ENCODE measurements around the gene TPRX1.
"Not testable (repeated sequence)": the region's sequence is repeated elsewhere in the genome, so short reads cannot be mapped to it uniquely, and the experiment has no call there.

The TPRX1 gene

GRCh38 chr19:47796785-47797184 lies 7.6 kb downstream of the TPRX1 start:
- DNase-seq (ENCODE audit: low read depth): no peak
- no peak overlapping the region for H3K4me3 ChIP-seq (ENCODE audit: low read depth, low read length)
- TF ChIP-seq, protein P1, sequence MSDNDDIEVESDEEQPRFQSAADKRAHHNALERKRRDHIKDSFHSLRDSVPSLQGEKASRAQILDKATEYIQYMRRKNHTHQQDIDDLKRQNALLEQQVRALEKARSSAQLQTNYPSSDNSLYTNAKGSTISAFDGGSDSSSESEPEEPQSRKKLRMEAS (IDR thresholded peaks at IDR 0.05; ENCODE audit: low read depth, low read length): no peak
- TF ChIP-seq POLR2A (IDR thresholded peaks at IDR 0.05; ENCODE audit: extremely low read depth, insufficient read length) (no peak), MYC (IDR thresholded peaks at IDR 0.05; ENCODE audit: low read depth, low read length) (no peak), CTCF (IDR thresholded peaks at IDR 0.05; ENCODE audit: low read depth, low read length) (no peak)

DNA sequence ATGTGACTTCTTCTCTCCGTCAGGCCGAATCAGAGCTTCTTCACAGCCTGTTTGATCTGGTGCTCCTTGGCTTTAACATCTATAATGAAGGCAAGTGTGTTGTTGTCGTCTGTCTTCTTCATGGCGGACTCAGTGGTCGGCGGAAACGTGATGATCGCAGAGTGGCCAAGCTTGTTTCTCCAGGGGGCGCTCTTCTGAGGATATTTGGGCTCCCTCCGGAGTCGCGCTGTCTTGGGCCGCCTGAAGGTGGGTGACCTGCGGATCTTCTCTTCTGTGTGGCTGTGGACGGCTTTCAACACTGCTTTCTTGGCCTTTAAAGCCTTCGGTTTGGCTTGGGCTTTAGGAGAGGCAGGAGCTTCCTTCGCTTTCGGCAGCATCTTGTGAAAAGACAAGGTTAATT lies 9.8 kb downstream of the TPRX1 start:
- no peak overlapping the region for H3K4me3 ChIP-seq (ENCODE audit: low read depth, low read length)
- no peak for DNase-seq (ENCODE audit: low read depth)
- TF ChIP-seq MYC (IDR thresholded peaks at IDR 0.05; ENCODE audit: low read depth, low read length) (no peak), CTCF (IDR thresholded peaks at IDR 0.05; ENCODE audit: low read depth, low read length) (peak; percentile 50), POLR2A (IDR thresholded peaks at IDR 0.05; ENCODE audit: extremely low read depth, insufficient read length) (no peak)
- TF ChIP-seq, protein P1 (IDR thresholded peaks at IDR 0.05; ENCODE audit: low read depth, low read length): no peak

DNA sequence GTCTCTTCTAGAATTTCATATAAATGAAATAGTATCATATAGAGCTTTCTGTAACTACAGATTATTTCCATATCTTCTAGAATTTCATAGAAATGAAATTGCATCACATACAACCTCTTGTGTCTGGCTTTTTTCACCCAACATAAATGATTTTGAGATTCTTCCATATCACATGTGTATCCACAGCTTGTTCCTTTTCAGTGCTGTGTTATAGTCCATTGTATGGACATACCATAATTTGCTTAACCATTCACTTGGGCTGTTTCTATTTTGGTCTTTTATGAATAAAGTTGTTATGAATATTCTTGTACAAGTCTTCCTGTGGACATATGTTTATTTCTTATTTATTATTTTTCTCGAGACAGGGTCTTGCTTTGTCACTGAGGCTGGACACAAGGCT lies 11.7 kb downstream of the TPRX1 start:
- no peak for DNase-seq (ENCODE audit: low read depth)
- H3K4me3 ChIP-seq (ENCODE audit: low read depth, low read length): no peak overlapping the region
- TF ChIP-seq CTCF (IDR thresholded peaks at IDR 0.05; ENCODE audit: low read depth, low read length) (no peak), POLR2A (IDR thresholded peaks at IDR 0.05; ENCODE audit: extremely low read depth, insufficient read length) (no peak), MYC (IDR thresholded peaks at IDR 0.05; ENCODE audit: low read depth, low read length) (no peak)
- TF ChIP-seq, protein P1 (IDR thresholded peaks at IDR 0.05; ENCODE audit: low read depth, low read length): no peak

- DNase-seq (ENCODE audit: low read depth): peak; percentile 91
- TF ChIP-seq, protein P1 (IDR thresholded peaks at IDR 0.05; ENCODE audit: low read depth, low read length): no peak
- no peak for TF ChIP-seq MYC (IDR thresholded peaks at IDR 0.05; ENCODE audit: low read depth, low read length)
- peak; percentile 100 for TF ChIP-seq CTCF (IDR thresholded peaks at IDR 0.05; ENCODE audit: low read depth, low read length)
- TF ChIP-seq POLR2A (IDR thresholded peaks at IDR 0.05; ENCODE audit: extremely low read depth, insufficient read length): no peak
- no peak overlapping the region for H3K4me3 ChIP-seq (ENCODE audit: low read depth, low read length)
Measured at GRCh38 chr19:47790398-47790814, 13.9 kb downstream of the TPRX1 start.

- DNase-seq (ENCODE audit: low read depth); H3K4me3 ChIP-seq (ENCODE audit: low read depth, low read length): not testable (repeated sequence)
Measured at GRCh38 chr19:47789811-47790210, 14.5 kb downstream of the TPRX1 start.

DNA sequence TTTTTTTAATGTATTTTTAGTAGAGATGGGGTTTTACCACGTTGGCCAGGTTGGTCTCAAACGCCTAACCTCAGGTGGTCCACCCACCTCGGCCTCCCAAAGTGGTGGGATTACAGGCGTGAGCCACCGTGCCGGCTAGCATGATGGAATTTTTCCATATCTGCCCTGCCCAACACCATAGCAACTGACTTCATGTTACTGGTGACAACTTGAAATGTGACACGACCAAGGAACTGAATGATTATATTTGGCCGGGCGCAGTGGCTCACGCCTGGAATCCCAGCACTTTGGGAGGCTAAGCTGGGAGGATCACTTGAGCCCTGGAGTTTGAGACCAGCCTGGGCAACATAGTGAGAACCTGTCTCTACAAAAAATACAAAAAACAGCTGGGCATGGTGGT lies 17.0 kb downstream of the TPRX1 start:
- not testable (repeated sequence) for DNase-seq (ENCODE audit: low read depth); H3K4me3 ChIP-seq (ENCODE audit: low read depth, low read length)

DNA sequence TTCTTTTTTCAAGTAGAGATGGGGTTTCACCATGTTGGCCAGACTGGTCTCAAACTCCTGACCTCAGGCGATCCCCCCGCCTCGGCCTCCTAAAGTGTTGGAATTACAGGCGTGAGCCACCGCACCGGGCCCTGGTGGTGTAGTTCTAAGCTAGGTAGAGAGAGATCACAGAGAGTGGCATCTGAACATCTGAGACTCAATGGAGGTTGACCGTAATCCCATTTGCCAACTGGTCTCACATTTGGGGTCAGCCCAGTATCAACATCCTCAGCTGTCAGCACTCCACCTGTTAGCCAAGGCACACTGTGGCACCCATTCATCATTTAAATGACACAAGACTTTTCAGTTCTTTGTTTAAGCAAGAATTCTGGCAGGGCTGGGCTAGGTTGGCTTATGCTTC lies 17.8 kb downstream of the TPRX1 start:
- TF ChIP-seq CTCF (IDR thresholded peaks at IDR 0.05; ENCODE audit: low read depth, low read length): no peak
- TF ChIP-seq MYC (IDR thresholded peaks at IDR 0.05; ENCODE audit: low read depth, low read length): no peak
- no peak for TF ChIP-seq POLR2A (IDR thresholded peaks at IDR 0.05; ENCODE audit: extremely low read depth, insufficient read length)
- TF ChIP-seq, protein P1 (IDR thresholded peaks at IDR 0.05; ENCODE audit: low read depth, low read length): no peak
- H3K4me3 ChIP-seq (ENCODE audit: low read depth, low read length): no peak overlapping the region
- no peak for DNase-seq (ENCODE audit: low read depth)
